Left lung (tissue), 10 donors: ENCODE data around the gene RPUSD4. TPM values are rescaled to one million over a fixed set of nuclear protein-coding genes. Genes with fewer than 3 reads are reported as not detected.
"Not testable (repeated sequence)": the region's sequence is repeated elsewhere in the genome, so short reads cannot be mapped to it uniquely, and the experiment has no call there.

Experiments used
- ATAC-seq: fragments of 200-7000 bp; cut with Tn5 transposase; one replicate; pipeline ENCODE4 v1.9.1; 2020; ENCODE audit warnings: moderate library complexity
- DNase-seq, 4 donors: peaks; one replicate each; pipeline ENCODE4 v3.0.0-alpha.2; 2013 to 2020
- H3K27ac ChIP-seq, 2 donors: fragments of 200-600 bp; sonication (generic) in 1 of 2; one replicate each; pipeline versions ENCODE4 v1.5.0 to v1.8.0; 2020 to 2021
- H3K27me3 ChIP-seq, 2 donors: fragments of 200-600 bp; sonication (generic) in 1 of 2; one replicate each; pipeline versions ENCODE4 v1.5.0 to v1.8.0; 2020 to 2021
- H3K36me3 ChIP-seq, 2 donors: fragments of 200-600 bp; sonication (generic) in 1 of 2; one replicate each; pipeline versions ENCODE4 v1.5.0 to v1.8.0; 2020 to 2021
- H3K4me1 ChIP-seq, 2 donors: fragments of 200-600 bp; one replicate each; pipeline ENCODE4 v1.8.0; 2021
- H3K4me3 ChIP-seq, 2 donors: fragments of 200-600 bp; sonication (generic) in 1 of 2; one replicate each; pipeline versions ENCODE4 v1.5.0 to v1.8.0; 2020 to 2021; ENCODE audit warnings: mild to moderate bottlenecking in 1 of 2
- H3K9me3 ChIP-seq, 2 donors: fragments of 200-600 bp; sonication (generic) in 1 of 2; one replicate each; pipeline versions ENCODE4 v1.5.0 to v1.8.0; 2020 to 2021
- CTCF ChIP-seq, 2 donors: fragments of 200-600 bp; sonication (generic) in 1 of 2; IDR thresholded peaks; one replicate each; pipeline versions ENCODE4 v1.5.0 to v1.8.0; 2021; ENCODE audit warnings: antibody characterized with exemption in 2 of 2
- intact Hi-C, 2 donors: fragments of 100-400 bp; cut with DNase I; formaldehyde crosslinking; loops; one replicate each; pipeline versions ENCODE4 v1.11.2 to v1.14.2; 2022
- polyA plus RNA-seq, 6 donors: library from polyadenylated mRNA; unstranded; fragments of 120-200 nt; gene quantifications; one replicate each; pipeline ENCODE4 v1.2.1, GENCODE V29; 2013; ENCODE audit not compliant: insufficient read length in 6 of 6
- total RNA-seq, 2 donors: library from RNA; stranded (reverse); fragmentation: NEBNext Ultra II Directional; extraction: Animal tissue kit (Norgen Biotek cat#: 25700); gene quantifications; one replicate each; pipeline ENCODE4 v1.2.1, GENCODE V29; 2021
- donor health status: DM: no; HTN: yes; CAD: no.
- donor health status: DM: no; HTN: no; CAD: no.

Gene RPUSD4
- total and polyA plus RNA-seq, 8 donors = 13.2 to 45.8 (median 41.8) TPM

GRCh38 chr11:126256216-126256615 is 44.8 kb upstream of the RPUSD4 start:
- Histone ChIP-seq H3K36me3 (peaks cover 0 to 96% of the 10 kb centered on the region in 2 donors), H3K4me1 (no peaks in the 10 kb centered on the region), H3K9me3 (no peaks in the 10 kb centered on the region), H3K27ac (no peak overlapping the region), H3K27me3 (no peaks in the 10 kb centered on the region), H3K4me3 (no peak overlapping the region)
- no peak for ATAC-seq
- DNase-seq = no peak
- intact Hi-C loops = no loop called here
- no peak for TF ChIP-seq CTCF (IDR thresholded peaks at IDR 0.05)

GRCh38 chr11:126255507-126255906 is 44.1 kb upstream of the RPUSD4 start:
- H3K4me3 ChIP-seq, DNase-seq, intact Hi-C loops, H3K9me3 ChIP-seq, H3K27ac ChIP-seq, H3K4me1 ChIP-seq, H3K27me3 ChIP-seq, ATAC-seq: not testable (repeated sequence)
- H3K36me3 ChIP-seq = peaks cover 0 to 91% of the 10 kb centered on the region in 2 donors

GRCh38 chr11:126254819-126255218 is 43.4 kb upstream of the RPUSD4 start:
- no peak for DNase-seq
- no peaks in the 10 kb centered on the region for H3K27me3 ChIP-seq
- H3K36me3 ChIP-seq = peaks cover 0 to 85% of the 10 kb centered on the region in 2 donors
- H3K27ac ChIP-seq = no peak overlapping the region
- no peak for TF ChIP-seq CTCF (IDR thresholded peaks at IDR 0.05)
- no peak for ATAC-seq
- no peak overlapping the region for H3K4me3 ChIP-seq
- no peaks in the 10 kb centered on the region for H3K9me3 ChIP-seq
- intact Hi-C loops = no loop called here
- no peaks in the 10 kb centered on the region for H3K4me1 ChIP-seq

- no peaks in the 10 kb centered on the region for H3K27me3 ChIP-seq
- intact Hi-C loops = no loop called here
- TF ChIP-seq CTCF (IDR thresholded peaks at IDR 0.05) = no peak
- H3K9me3 ChIP-seq = no peaks in the 10 kb centered on the region
- no peak overlapping the region for H3K27ac ChIP-seq
- peaks cover 0 to 70% of the 10 kb centered on the region in 2 donors for H3K36me3 ChIP-seq
- no peak for ATAC-seq
- no peak overlapping the region for H3K4me3 ChIP-seq
- DNase-seq = no peak
- no peaks in the 10 kb centered on the region for H3K4me1 ChIP-seq
Observed at GRCh38 chr11:126253265-126253664, 41.8 kb upstream of the RPUSD4 start.

GRCh38 chr11:126246636-126247035 is 35.2 kb upstream of the RPUSD4 start:
- Histone ChIP-seq H3K36me3 (peaks cover 0 to 58% of the 10 kb centered on the region in 2 donors), H3K4me3 (no peak overlapping the region), H3K27ac (no peak overlapping the region), H3K27me3 (no peaks in the 10 kb centered on the region), H3K4me1 (no peaks in the 10 kb centered on the region), H3K9me3 (no peaks in the 10 kb centered on the region)
- intact Hi-C loops = no loop called here
- no peak for ATAC-seq
- no peak for TF ChIP-seq CTCF (IDR thresholded peaks at IDR 0.05)
- no peak for DNase-seq

- DNase-seq (no peak), ATAC-seq (no peak)
- H3K4me3 ChIP-seq = no peak overlapping the region
- H3K27ac ChIP-seq = no peak overlapping the region
- no peaks in the 10 kb centered on the region for H3K9me3 ChIP-seq
- H3K4me1 ChIP-seq = peaks cover 0 to 7% of the 10 kb centered on the region in 2 donors
- peaks cover 0 to 35% of the 10 kb centered on the region in 2 donors for H3K36me3 ChIP-seq
- intact Hi-C loops = no loop called here
- no peaks in the 10 kb centered on the region for H3K27me3 ChIP-seq
- TF ChIP-seq CTCF (IDR thresholded peaks at IDR 0.05) = no peak
Observed at GRCh38 chr11:126233391-126233790, 21.9 kb upstream of the RPUSD4 start.
